Ishikawa (cell line): ENCODE data around the gene ARID3B.
A peak's percentile ranks its signal among the peaks of the same experiment; 100 is the strongest.

ENCODE experiments used
- CEBPB ChIP-seq: IDR thresholded peaks from 2 replicates; pipeline ENCODE4 v1.6.1; 2012
- CREB1 ChIP-seq: IDR thresholded peaks from 2 replicates; pipeline ENCODE4 v1.6.1; 2012; ENCODE audit warnings: low read depth
- EGR1 ChIP-seq: IDR thresholded peaks from 2 replicates; pipeline ENCODE4 v1.6.1; 2012
- EP300 ChIP-seq: IDR thresholded peaks from 2 replicates; pipeline ENCODE4 v1.6.1; 2012; ENCODE audit warnings: borderline replicate concordance
- FOXM1 ChIP-seq: IDR thresholded peaks from 2 replicates; pipeline ENCODE4 v1.6.1; 2012; ENCODE audit warnings: low read depth, borderline replicate concordance
- NFIC ChIP-seq: IDR thresholded peaks from 2 replicates; pipeline ENCODE4 v1.6.1; 2012
- RAD21 ChIP-seq: IDR thresholded peaks from 2 replicates; pipeline ENCODE4 v1.6.1; 2012; ENCODE audit warnings: low read depth
- TAF1 ChIP-seq: IDR thresholded peaks from 2 replicates; pipeline ENCODE4 v1.6.1; 2012; ENCODE audit warnings: low read depth, mild to moderate bottlenecking
- TCF12 ChIP-seq: IDR thresholded peaks from 2 replicates; pipeline ENCODE4 v1.6.1; 2012; ENCODE audit warnings: low read depth
- TEAD4 ChIP-seq: IDR thresholded peaks from 2 replicates; pipeline ENCODE4 v1.6.1; 2012
- USF1 ChIP-seq: IDR thresholded peaks from 2 replicates; pipeline ENCODE4 v1.6.1; 2012
- YY1 ChIP-seq: IDR thresholded peaks from 2 replicates; pipeline ENCODE4 v1.6.1; 2012; ENCODE audit warnings: low read depth
- ZBTB7A ChIP-seq: IDR thresholded peaks from 2 replicates; pipeline ENCODE4 v1.6.1; 2012; ENCODE audit warnings: low read depth
- TF ChIP-seq, protein P1 (sequence below): IDR thresholded peaks from 2 replicates; pipeline ENCODE4 v1.6.1; 2012
- TF ChIP-seq, protein P2 (sequence below): IDR thresholded peaks from 2 replicates; pipeline ENCODE4 v1.6.1; 2012; ENCODE audit warnings: low read depth, mild to moderate bottlenecking

ARID3B gene

GRCh38 chr15:74613089-74613952, 72.3 kb downstream of the ARID3B start:
- TF ChIP-seq ZBTB7A (no peak), NFIC (no peak), CREB1 (no peak), TAF1 (no peak), EGR1 (no peak), YY1 (no peak), TCF12 (no peak)

DNA sequence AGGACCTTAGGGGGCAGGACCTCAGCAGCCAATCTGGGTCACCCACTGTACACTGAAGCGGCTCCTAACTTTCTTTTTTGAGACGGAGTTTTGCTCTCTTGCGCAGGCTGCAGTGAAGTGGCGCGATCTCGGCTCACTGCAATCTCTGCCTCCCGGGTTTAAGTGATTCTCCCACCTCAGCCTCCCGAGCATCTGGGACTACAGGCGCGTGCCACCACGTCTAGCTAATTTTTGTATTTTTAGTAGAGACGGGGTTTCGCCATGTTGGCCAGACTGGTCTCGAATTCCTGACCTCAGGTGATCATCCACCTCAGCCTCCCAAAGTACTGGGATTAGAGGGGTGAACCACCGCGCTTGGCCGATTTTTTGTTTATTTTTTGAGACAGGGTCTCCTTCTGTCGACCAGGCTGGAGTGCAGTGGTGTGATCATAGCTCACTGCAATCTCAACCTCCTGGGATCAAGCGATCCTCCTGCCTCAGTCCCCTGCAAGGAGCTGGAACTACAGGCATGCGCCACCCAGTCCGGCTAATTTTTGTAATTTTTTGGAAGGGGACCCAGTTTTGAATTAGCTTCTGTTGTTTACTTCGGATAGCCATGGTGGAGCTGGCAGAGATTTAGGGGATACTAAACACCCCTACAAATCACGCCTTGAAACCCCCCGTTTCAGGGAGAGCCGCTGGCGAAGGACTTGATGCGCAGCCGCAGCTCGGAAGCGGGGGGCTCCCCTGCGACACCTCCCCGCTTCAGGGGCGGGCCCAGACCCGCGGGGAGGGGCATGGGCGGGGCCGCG, 73.1 kb downstream of the ARID3B start:
- no peak for TF ChIP-seq EP300
- no peak for TF ChIP-seq CEBPB
- TF ChIP-seq, protein P1, sequence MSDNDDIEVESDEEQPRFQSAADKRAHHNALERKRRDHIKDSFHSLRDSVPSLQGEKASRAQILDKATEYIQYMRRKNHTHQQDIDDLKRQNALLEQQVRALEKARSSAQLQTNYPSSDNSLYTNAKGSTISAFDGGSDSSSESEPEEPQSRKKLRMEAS = no peak
- TF ChIP-seq ZBTB7A = 0 out of 2 replicates have a peak, but pooled peaks have one; percentile 38
- TF ChIP-seq CREB1 = no peak
- no peak for TF ChIP-seq TCF12
- TF ChIP-seq, protein P2, sequence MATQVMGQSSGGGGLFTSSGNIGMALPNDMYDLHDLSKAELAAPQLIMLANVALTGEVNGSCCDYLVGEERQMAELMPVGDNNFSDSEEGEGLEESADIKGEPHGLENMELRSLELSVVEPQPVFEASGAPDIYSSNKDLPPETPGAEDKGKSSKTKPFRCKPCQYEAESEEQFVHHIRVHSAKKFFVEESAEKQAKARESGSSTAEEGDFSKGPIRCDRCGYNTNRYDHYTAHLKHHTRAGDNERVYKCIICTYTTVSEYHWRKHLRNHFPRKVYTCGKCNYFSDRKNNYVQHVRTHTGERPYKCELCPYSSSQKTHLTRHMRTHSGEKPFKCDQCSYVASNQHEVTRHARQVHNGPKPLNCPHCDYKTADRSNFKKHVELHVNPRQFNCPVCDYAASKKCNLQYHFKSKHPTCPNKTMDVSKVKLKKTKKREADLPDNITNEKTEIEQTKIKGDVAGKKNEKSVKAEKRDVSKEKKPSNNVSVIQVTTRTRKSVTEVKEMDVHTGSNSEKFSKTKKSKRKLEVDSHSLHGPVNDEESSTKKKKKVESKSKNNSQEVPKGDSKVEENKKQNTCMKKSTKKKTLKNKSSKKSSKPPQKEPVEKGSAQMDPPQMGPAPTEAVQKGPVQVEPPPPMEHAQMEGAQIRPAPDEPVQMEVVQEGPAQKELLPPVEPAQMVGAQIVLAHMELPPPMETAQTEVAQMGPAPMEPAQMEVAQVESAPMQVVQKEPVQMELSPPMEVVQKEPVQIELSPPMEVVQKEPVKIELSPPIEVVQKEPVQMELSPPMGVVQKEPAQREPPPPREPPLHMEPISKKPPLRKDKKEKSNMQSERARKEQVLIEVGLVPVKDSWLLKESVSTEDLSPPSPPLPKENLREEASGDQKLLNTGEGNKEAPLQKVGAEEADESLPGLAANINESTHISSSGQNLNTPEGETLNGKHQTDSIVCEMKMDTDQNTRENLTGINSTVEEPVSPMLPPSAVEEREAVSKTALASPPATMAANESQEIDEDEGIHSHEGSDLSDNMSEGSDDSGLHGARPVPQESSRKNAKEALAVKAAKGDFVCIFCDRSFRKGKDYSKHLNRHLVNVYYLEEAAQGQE = no peak

DNA sequence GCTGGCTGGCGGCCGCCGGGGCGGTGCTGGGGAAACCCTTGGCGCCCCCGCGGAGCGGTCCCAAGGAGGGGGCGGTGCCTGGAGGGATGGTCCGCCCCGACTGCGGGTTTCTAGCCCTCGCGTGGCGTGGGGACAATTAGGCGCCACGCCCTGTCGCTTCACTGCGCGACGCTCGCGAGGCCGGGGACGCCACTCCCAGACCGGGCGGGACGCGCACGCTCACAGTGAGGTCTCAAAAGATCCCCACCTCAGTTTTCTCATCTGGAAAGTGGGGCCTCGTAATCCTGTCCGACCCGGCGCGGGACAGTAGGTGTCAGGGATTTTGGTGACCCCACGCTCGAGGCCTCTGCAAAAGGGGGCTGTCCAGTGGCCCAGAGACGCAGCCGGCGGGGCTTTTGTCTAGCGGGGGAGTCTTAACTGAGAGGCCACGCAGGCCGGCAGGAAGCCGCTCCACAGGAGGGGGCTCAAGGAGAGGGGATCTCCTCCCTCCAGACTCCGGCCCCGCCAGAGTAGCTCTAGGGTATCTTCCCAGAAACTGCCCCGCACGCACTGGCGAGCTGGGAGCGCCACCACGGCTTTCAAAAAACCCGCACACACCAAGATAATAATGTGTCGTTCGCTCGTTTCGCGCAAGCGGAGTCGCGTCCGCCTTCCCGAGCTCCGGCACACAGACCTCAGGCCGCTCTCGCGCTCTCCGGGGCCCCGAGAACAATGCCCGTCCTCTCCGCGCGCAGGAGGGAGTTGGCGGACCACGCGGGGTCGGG, 73.9 kb downstream of the ARID3B start:
- TF ChIP-seq TCF12 (no peak), EP300 (no peak), FOXM1 (no peak), YY1 (no peak), CEBPB (no peak), CREB1 (0 out of 2 replicates have a peak, but pooled peaks have one; percentile 30), ZBTB7A (0 out of 2 replicates have a peak, but pooled peaks have one; percentile 23), TAF1 (no peak), NFIC (peak; percentile 5; the same call in 1 of the 2 replicates), RAD21 (no peak), EGR1 (peak; percentile 77), TEAD4 (no peak), USF1 (no peak)
- TF ChIP-seq, protein P2 = no peak
- TF ChIP-seq, protein P1 = peak; percentile 58

- no peak; the same call in 1 of the 2 replicates for TF ChIP-seq ZBTB7A
- no peak; the same call in 1 of the 2 replicates for TF ChIP-seq CEBPB
- TF ChIP-seq TAF1 = peak; percentile 79
- no peak; the same call in 1 of the 2 replicates for TF ChIP-seq RAD21
- peak; percentile 38; the same call in 1 of the 2 replicates for TF ChIP-seq NFIC
- TF ChIP-seq, protein P2 = no peak
- TF ChIP-seq EP300 = peak; percentile 43; the same call in 1 of the 2 replicates
- peak; percentile 35; the same call in 1 of the 2 replicates for TF ChIP-seq YY1
- TF ChIP-seq USF1 = peak; percentile 54
- peak; percentile 73 for TF ChIP-seq CREB1
- 0 out of 2 replicates have a peak, but pooled peaks have one; percentile 19 for TF ChIP-seq EGR1
- TF ChIP-seq TCF12 = peak; percentile 77
- TF ChIP-seq FOXM1 = no peak
- TF ChIP-seq, protein P1 = peak; percentile 54
- no peak for TF ChIP-seq TEAD4
Measured at GRCh38 chr15:74615508-74616365, 74.7 kb downstream of the ARID3B start, which contains the start of gene CLK3. CLK3 (plus strand) TSS chr15:74615836; CDS start chr15:74619197, 3,361 bp downstream.
